Endothelial cell of umbilical vein (primary cell): ENCODE data around the gene IQCC. TPM values are rescaled to one million over a fixed set of nuclear protein-coding genes. Genes with fewer than 3 reads are reported as not detected.
A peak's percentile ranks its signal among the peaks of the same experiment; 100 is the strongest.

Experiments
- BruUV-seq: library from RNA; stranded (reverse); fragments of 400-500 nt; replicated peaks from 2 replicates; lab custom pipeline; 2021; lab: Mats Ljungman, UMichigan
- CTCF ChIA-PET: fragments of 300-600, 350-600 bp; sonication (Branson Sonifier 250); formaldehyde crosslinking; loops from one replicate; lab custom pipeline; 2021; ENCODE audit warnings: antibody characterized with exemption, inconsistent platforms; lab: Charles Lee
- POLR2A ChIA-PET: fragments of 300-600, 350-600 bp; sonication (Branson Sonifier 250); formaldehyde crosslinking; loops from one replicate; lab custom pipeline; 2021; ENCODE audit warnings: antibody characterized with exemption, inconsistent platforms; lab: Charles Lee
- DNase-seq: peaks from one replicate; pipeline ENCODE4 v3.0.0-alpha.2; 2011; ENCODE audit warnings: low read depth, low spot score
- FAIRE-seq: peaks from 2 replicates; lab custom pipeline; 2011; peaks lifted over from hg19 to GRCh38; lab: Jason Lieb, UNC
- H2AFZ ChIP-seq: 2 replicates; pipeline ENCODE4 v1.6.0; 2012; ENCODE audit warnings: low read depth, low read length, control low read depth, inconsistent platforms
- H3K27ac ChIP-seq: 2 replicates; pipeline ENCODE4 v1.5.1; 2011; ENCODE audit warnings: low read depth, mild to moderate bottlenecking, control low read depth, low read length, moderate library complexity; ENCODE audit not compliant: insufficient read depth
- H3K27me3 ChIP-seq, 2 experiments: 2 replicates each; pipeline versions ENCODE4 v1.6.0 to v1.6.1; 2011; ENCODE audit warnings: low read length in 2 of 2, mixed read lengths in 1 of 2; ENCODE audit not compliant: control insufficient read depth in 2 of 2, insufficient read depth in 2 of 2
- H3K36me3 ChIP-seq, 2 experiments: 2 replicates in 1 of 2; 3 replicates in 1 of 2; pipeline ENCODE4 v1.5.1; 2011; ENCODE audit warnings: low read length in 2 of 2, mild to moderate bottlenecking in 1 of 2, moderate library complexity in 1 of 2; ENCODE audit not compliant: control insufficient read depth in 2 of 2, insufficient read depth in 2 of 2; ENCODE audit errors: extremely low read depth in 1 of 2
- H3K4me1 ChIP-seq: 3 replicates; pipeline ENCODE4 v1.5.1; 2011; ENCODE audit warnings: mild to moderate bottlenecking, low read length; ENCODE audit not compliant: control insufficient read depth, insufficient read depth; ENCODE audit errors: extremely low read depth
- H3K4me2 ChIP-seq: 2 replicates; pipeline ENCODE4 v1.6.1; 2011; ENCODE audit warnings: low read length, control low read depth, mixed read lengths; ENCODE audit not compliant: insufficient read depth
- H3K4me3 ChIP-seq, 3 experiments: fragments of 200-600 bp in 1 of 3; sonication (generic), shearing (Covaris generic) in 1 of 3; replicated peaks in 1 of 3; 2 replicates each; pipeline ENCODE4 v1.5.1; 2011 to 2016; ENCODE audit warnings: control low read depth in 3 of 3, low read length in 3 of 3, mild to moderate bottlenecking in 2 of 3, inconsistent platforms in 1 of 3, low read depth in 1 of 3, moderate library complexity in 1 of 3; ENCODE audit not compliant: insufficient read depth in 1 of 3
- H3K79me2 ChIP-seq: 2 replicates; pipeline ENCODE4 v1.6.0; 2012; ENCODE audit warnings: low read length, inconsistent platforms; ENCODE audit not compliant: control insufficient read depth, insufficient read depth
- H3K9ac ChIP-seq: replicated peaks from 2 replicates; pipeline ENCODE3; 2011; ENCODE audit warnings: low read length, control low read depth; ENCODE audit not compliant: insufficient read depth; ENCODE audit errors: extremely low read depth
- H3K9me1 ChIP-seq: replicated peaks from 3 replicates; pipeline ENCODE4 v1.6.0; 2011; ENCODE audit warnings: mild to moderate bottlenecking, low read length; ENCODE audit not compliant: control insufficient read depth, insufficient read depth; ENCODE audit errors: extremely low read depth
- H3K9me3 ChIP-seq: replicated peaks from 2 replicates; pipeline ENCODE4 v1.5.1; 2012; ENCODE audit warnings: low read length, inconsistent platforms; ENCODE audit not compliant: control insufficient read depth, insufficient read depth
- H4K20me1 ChIP-seq: replicated peaks from 2 replicates; pipeline ENCODE3; 2011; ENCODE audit warnings: mild to moderate bottlenecking, low read length; ENCODE audit not compliant: control insufficient read depth, insufficient read depth; ENCODE audit errors: extremely low read depth
- EZH2 ChIP-seq: IDR thresholded peaks from 2 replicates; pipeline ENCODE4 v1.6.1; 2012; ENCODE audit warnings: borderline replicate concordance, low read depth, mild to moderate bottlenecking, moderate library complexity, low read length, inconsistent platforms; ENCODE audit not compliant: severe bottlenecking
- GATA2 ChIP-seq: IDR thresholded peaks from 2 replicates; pipeline ENCODE4 v1.7.0; 2011; ENCODE audit warnings: low read depth, mild to moderate bottlenecking, moderate library complexity, mixed read lengths, low read length; ENCODE audit not compliant: insufficient read length, insufficient read depth
- JUN ChIP-seq: IDR thresholded peaks from 2 replicates; pipeline ENCODE4 v1.6.1; 2011; ENCODE audit warnings: borderline replicate concordance, low read depth; ENCODE audit not compliant: insufficient read length, insufficient read depth
- MYC ChIP-seq: IDR thresholded peaks from one replicate; pipeline ENCODE4 v1.6.1; 2011; ENCODE audit warnings: mild to moderate bottlenecking, low read depth, low read length
- POLR2A ChIP-seq: IDR thresholded peaks from 2 replicates; pipeline ENCODE4 v1.6.1; 2012; ENCODE audit warnings: low read depth, mild to moderate bottlenecking, control low read depth, low read length
- dilution Hi-C: fragments of 300-500 bp; cut with MboI; formaldehyde crosslinking; loops from one replicate; pipeline ENCODE4 v1.15.0; 2019; ENCODE audit warnings: low sequenced_read_pairs; ENCODE audit not compliant: extremely low pct_ligation_motif_present
- intact Hi-C: fragments of 100-400 bp; cut with micrococcal nuclease; formaldehyde crosslinking; loops from one replicate; pipeline ENCODE4 v1.10.0; 2022
- polyA plus RNA-seq, 4 experiments: library from polyadenylated mRNA; depleted of rRNA in 3 of 4; stranded (reverse) in 3 of 4; unstranded in 1 of 4; fragments of >200 nt; gene quantifications; 2 replicates each; pipeline versions ENCODE4 v1.2.1 to v1.2.3, GENCODE V29; 2011 to 2012; ENCODE audit warnings: missing spikeins in 1 of 4
- total RNA-seq: library from RNA; stranded (reverse); gene quantifications from 2 replicates; pipeline ENCODE4 v1.2.3, GENCODE V29; 2021
- TF ChIP-seq, protein P1 (sequence below): IDR thresholded peaks from 2 replicates; pipeline ENCODE4 v1.6.1; 2011; ENCODE audit not compliant: insufficient read depth, insufficient read length

IQCC gene
- total and polyA plus RNA-seq, 2 donors (not counting 3 experiments of a cell fraction or from before 2014, with no cell fraction given), result 1.1 to 1.8 TPM

- ChIA-PET CTCF (interaction anchor here (1.1 to 2.3 kb wide), 2 partner anchors 35 to 73 kb away, joined by 6 to 13 read pairs; partner anchors contain the start of gene KPNA6), POLR2A (interaction anchor here (1.9 to 2.5 kb wide), 2 partner anchors 19 to 73 kb away, joined by 4 to 9 read pairs; partner anchors contain the start of genes CCDC28B and KPNA6)
- Histone ChIP-seq H3K27me3 (no peaks in the 10 kb centered on the region), H3K27ac (peak overlapping the region; percentile 88), H3K9ac (peak overlapping the region; percentile 95), H3K36me3 (peaks cover 12 to 14% of the 10 kb centered on the region in 2 experiments), H2AFZ (no peak overlapping the region), H3K4me2 (peak overlapping the region; percentile 96), H3K9me3 (no peaks in the 10 kb centered on the region), H3K79me2 (peaks cover 50% of the 10 kb centered on the region), H4K20me1 (no peaks in the 10 kb centered on the region), H3K9me1 (no peaks in the 10 kb centered on the region), H3K4me1 (peaks cover 22% of the 10 kb centered on the region), H3K4me3 (peak overlapping the region in 2 of 3 experiments; percentile 53 to 90)
- DNase-seq (no peak), FAIRE-seq (no peak)
- intact Hi-C loops, result loop anchor here (2.0 kb wide), 1 partner anchor 20 kb away; the partner anchor contains the start of gene CCDC28B
- TF ChIP-seq JUN (no peak), EZH2 (no peak), MYC (no peak), POLR2A (no peak), GATA2 (no peak)
- TF ChIP-seq, protein P1, sequence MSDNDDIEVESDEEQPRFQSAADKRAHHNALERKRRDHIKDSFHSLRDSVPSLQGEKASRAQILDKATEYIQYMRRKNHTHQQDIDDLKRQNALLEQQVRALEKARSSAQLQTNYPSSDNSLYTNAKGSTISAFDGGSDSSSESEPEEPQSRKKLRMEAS, result no peak
- BruUV-seq, result no TSS peak
- dilution Hi-C loops, result no loop called here
Measured at GRCh38 chr1:32181065-32181464, 24.4 kb upstream of the IQCC start.

DNA sequence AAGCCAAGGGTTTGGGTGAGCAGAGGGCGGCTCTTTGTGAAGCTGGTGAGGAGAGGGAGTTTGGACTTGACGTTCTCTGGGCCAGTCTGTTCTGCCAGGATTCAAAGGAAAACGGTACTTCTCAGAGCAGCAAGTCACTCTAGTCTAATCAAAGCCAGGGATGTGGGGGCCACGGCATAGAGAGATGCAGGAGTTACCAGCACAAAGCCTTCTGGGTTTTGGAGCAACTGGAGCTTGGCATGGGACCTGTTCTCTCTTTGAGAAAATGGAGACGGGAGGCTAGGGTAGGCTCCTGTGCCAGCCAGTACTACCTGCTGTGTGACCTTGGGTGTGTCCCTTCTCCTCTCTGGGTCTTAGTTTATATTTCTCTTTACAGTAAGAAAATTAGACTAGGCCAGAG lies 23.9 kb upstream of the IQCC start:
- H3K9me1 ChIP-seq, result no peaks in the 10 kb centered on the region
- dilution Hi-C loops, result no loop called here
- H3K4me3 ChIP-seq, result no peak overlapping the region
- no peaks in the 10 kb centered on the region for H3K9me3 ChIP-seq
- no peak for TF ChIP-seq JUN
- peak overlapping the region; percentile 24 for H3K9ac ChIP-seq
- H3K27ac ChIP-seq, result no peak overlapping the region
- intact Hi-C loops, result loop anchor here (2.0 kb wide), 1 partner anchor 19 kb away; the partner anchor contains the start of gene CCDC28B
- CTCF ChIA-PET, result interaction anchor here (1.2 kb wide), 1 partner anchor 9 kb away, joined by 6 read pairs; no protein-coding TSS in a partner anchor
- H3K36me3 ChIP-seq, result peaks cover 12 to 16% of the 10 kb centered on the region in 2 experiments
- POLR2A ChIA-PET, result interaction anchor here (1.9 kb wide), 1 partner anchor 19 kb away, joined by 4 read pairs; the partner anchor contains the start of gene CCDC28B
- no peaks in the 10 kb centered on the region for H3K27me3 ChIP-seq
- DNase-seq, result no peak
- peak overlapping the region; percentile 96 for H3K4me2 ChIP-seq
- no peaks in the 10 kb centered on the region for H4K20me1 ChIP-seq
- H3K4me1 ChIP-seq, result peaks cover 22% of the 10 kb centered on the region
- no peak for FAIRE-seq
- no TSS peak for BruUV-seq
- H2AFZ ChIP-seq, result no peak overlapping the region
- H3K79me2 ChIP-seq, result peaks cover 55% of the 10 kb centered on the region
